Lower lobe of right lung (tissue), 2 donors: ENCODE measurements around the gene AGAP2. TPM values are rescaled to one million over a fixed set of nuclear protein-coding genes. Genes with fewer than 3 reads are reported as not detected.

ENCODE experiments used
- ATAC-seq, 2 donors: fragments of 200-7000 bp; cut with Tn5 transposase; one replicate each; pipeline ENCODE4 v1.9.1; 2020 to 2022; ENCODE audit warnings: mild to moderate bottlenecking in 2 of 2, moderate library complexity in 2 of 2
- DNase-seq: peaks from one replicate; pipeline ENCODE4 v3.0.0-alpha.2; 2020
- H3K27ac ChIP-seq: fragments of 200-600 bp; one replicate; pipeline ENCODE4 v1.8.0; 2022
- H3K27me3 ChIP-seq: fragments of 200-600 bp; one replicate; pipeline ENCODE4 v1.8.0; 2022; ENCODE audit warnings: low read depth
- H3K36me3 ChIP-seq: fragments of 200-600 bp; one replicate; pipeline ENCODE4 v1.8.0; 2022; ENCODE audit warnings: mild to moderate bottlenecking
- H3K4me1 ChIP-seq: fragments of 200-600 bp; one replicate; pipeline ENCODE4 v1.8.0; 2022
- H3K4me3 ChIP-seq: fragments of 200-600 bp; one replicate; pipeline ENCODE4 v1.8.0; 2022; ENCODE audit warnings: mild to moderate bottlenecking
- H3K9me3 ChIP-seq: fragments of 200-600 bp; one replicate; pipeline ENCODE4 v1.8.0; 2022
- CTCF ChIP-seq: fragments of 200-600 bp; IDR thresholded peaks from one replicate; pipeline ENCODE4 v1.8.0; 2022; ENCODE audit warnings: antibody characterized with exemption, mild to moderate bottlenecking
- intact Hi-C: fragments of 100-400 bp; cut with DNase I; formaldehyde crosslinking; loops from one replicate; pipeline ENCODE4 v1.11.0; 2022
- total RNA-seq: library from RNA; stranded (reverse); fragmentation: NEBNext Ultra II Directional; extraction: Animal tissue kit (Norgen Biotek cat#: 25700); gene quantifications from one replicate; pipeline ENCODE4 v1.2.1, GENCODE V29; 2021
- donor health status: DM: no; HTN: yes; CAD: no; lungs with severe emphysema.

Gene AGAP2
- total RNA-seq, 1 donor from 2014 or later, result 5.7 TPM

- peaks cover 21% of the 10 kb centered on the region for H3K4me1 ChIP-seq
- H3K27ac ChIP-seq, result peak overlapping the region; percentile 95
- peak; percentile 78 to 84 for ATAC-seq
- DNase-seq, result peak; percentile 80
- peaks cover 31% of the 10 kb centered on the region for H3K36me3 ChIP-seq
- intact Hi-C loops, result no loop called here
- no peaks in the 10 kb centered on the region for H3K9me3 ChIP-seq
- H3K4me3 ChIP-seq, result peak overlapping the region; percentile 75
- TF ChIP-seq CTCF, result no peak
- peaks cover 11% of the 10 kb centered on the region for H3K27me3 ChIP-seq
These were observed 5.7 kb upstream of the AGAP2 start for GRCh38 chr12:57744194-57744776.

GRCh38 chr12:57743769-57744168, 5.2 kb upstream of the AGAP2 start:
- peaks cover 14% of the 10 kb centered on the region for H3K27me3 ChIP-seq
- peaks cover 27% of the 10 kb centered on the region for H3K4me1 ChIP-seq
- peak overlapping the region; percentile 75 for H3K4me3 ChIP-seq
- no peak for TF ChIP-seq CTCF
- H3K36me3 ChIP-seq, result peaks cover 26% of the 10 kb centered on the region
- ATAC-seq (no peak), DNase-seq (no peak)
- H3K9me3 ChIP-seq, result no peaks in the 10 kb centered on the region
- H3K27ac ChIP-seq, result peak overlapping the region; percentile 95
- intact Hi-C loops, result no loop called here

- intact Hi-C loops, result no loop called here
- ATAC-seq, result peak; percentile 12 to 13
- Histone ChIP-seq H3K36me3 (peaks cover 9% of the 10 kb centered on the region), H3K4me3 (peak overlapping the region; percentile 53), H3K9me3 (no peaks in the 10 kb centered on the region), H3K4me1 (peaks cover 39% of the 10 kb centered on the region), H3K27ac (peak overlapping the region; percentile 56), H3K27me3 (peaks cover 29% of the 10 kb centered on the region)
- DNase-seq, result peak; percentile 73
- peak; percentile 23 for TF ChIP-seq CTCF
These were observed 3.5 kb upstream of the AGAP2 start for GRCh38 chr12:57741844-57742738.

GRCh38 chr12:57741413-57741789, 2.9 kb upstream of the AGAP2 start:
- H3K4me1 ChIP-seq, result peaks cover 44% of the 10 kb centered on the region
- H3K36me3 ChIP-seq, result peaks cover 2% of the 10 kb centered on the region
- DNase-seq, result no peak
- H3K27me3 ChIP-seq, result peaks cover 36% of the 10 kb centered on the region
- intact Hi-C loops, result no loop called here
- H3K9me3 ChIP-seq, result no peaks in the 10 kb centered on the region
- no peak for TF ChIP-seq CTCF
- ATAC-seq, result no peak
- H3K4me3 ChIP-seq, result peak overlapping the region; percentile 53
- H3K27ac ChIP-seq, result peak overlapping the region; percentile 56

- peak overlapping the region; percentile 53 for H3K4me3 ChIP-seq
- H3K27ac ChIP-seq, result no peak overlapping the region
- peaks cover 47% of the 10 kb centered on the region for H3K4me1 ChIP-seq
- H3K27me3 ChIP-seq, result peaks cover 41% of the 10 kb centered on the region
- no peak for ATAC-seq
- TF ChIP-seq CTCF, result no peak
- no peaks in the 10 kb centered on the region for H3K9me3 ChIP-seq
- intact Hi-C loops, result no loop called here
- no peaks in the 10 kb centered on the region for H3K36me3 ChIP-seq
- peak; percentile 62 for DNase-seq
These were observed 2.3 kb upstream of the AGAP2 start for GRCh38 chr12:57740656-57741412.
